IMR-90 (cell line): Measurements from ENCODE around the gene TRIML1. TPM values are rescaled to one million over a fixed set of nuclear protein-coding genes. Genes with fewer than 3 reads are reported as not detected.

ENCODE experiments used
- ATAC-seq: fragments of 200-7000 bp; cut with Tn5 transposase; 2 replicates; pipeline ENCODE4 v1.9.1; 2020; ENCODE audit warnings: low read depth, mild to moderate bottlenecking, moderate library complexity
- BruUV-seq: library from RNA; stranded (reverse); fragments of 400-500 nt; replicated peaks from 2 replicates; lab custom pipeline; 2021; lab: Mats Ljungman, UMichigan
- CTCF ChIA-PET: fragments of 300-600 bp; formaldehyde crosslinking; extraction: SDS; loops from one replicate; lab custom pipeline; 2021; ENCODE audit warnings: antibody characterized with exemption; lab: Yijun Ruan, JAX
- POLR2A ChIA-PET: fragments of 300-600 bp; sonication (Branson Sonifier 250); formaldehyde crosslinking; loops from one replicate; lab custom pipeline; 2022; ENCODE audit warnings: antibody characterized with exemption; ENCODE audit not compliant: unreplicated experiment; lab: Charles Lee
- DNase-seq: peaks from one replicate; pipeline ENCODE4 v3.0.0; 2013
- H2AFZ ChIP-seq: replicated peaks from 2 replicates; pipeline ENCODE3; 2013; ENCODE audit warnings: low read length, mild to moderate bottlenecking; ENCODE audit not compliant: poor library complexity
- H2AK5ac ChIP-seq: 2 replicates; pipeline ENCODE4 v1.6.1; 2013; ENCODE audit warnings: low read depth, low read length, inconsistent platforms
- H2AK9ac ChIP-seq: replicated peaks from 2 replicates; pipeline ENCODE3; 2013; ENCODE audit warnings: mild to moderate bottlenecking, low read depth, low read length, moderate library complexity; ENCODE audit not compliant: poor library complexity
- H2BK120ac ChIP-seq: 2 replicates; pipeline ENCODE4 v1.6.1; 2013; ENCODE audit warnings: low read depth, low read length, inconsistent platforms
- H2BK15ac ChIP-seq: 3 replicates; pipeline ENCODE4 v1.6.1; 2013; ENCODE audit warnings: low read depth, low read length, inconsistent platforms
- H2BK20ac ChIP-seq: 2 replicates; pipeline ENCODE4 v1.6.1; 2013; ENCODE audit warnings: low read depth, mild to moderate bottlenecking, inconsistent platforms, low read length, moderate library complexity
- H2BK5ac ChIP-seq: 2 replicates; pipeline ENCODE4 v1.6.1; 2013; ENCODE audit warnings: mild to moderate bottlenecking, low read depth, low read length, inconsistent platforms; ENCODE audit not compliant: poor library complexity, severe bottlenecking
- H3K14ac ChIP-seq: replicated peaks from 2 replicates; pipeline ENCODE4 v1.6.1; 2013; ENCODE audit warnings: low read depth, low read length, inconsistent platforms
- H3K18ac ChIP-seq: 2 replicates; pipeline ENCODE4 v1.6.1; 2013; ENCODE audit warnings: low read depth, low read length, control low read depth
- H3K23ac ChIP-seq: 2 replicates; pipeline ENCODE4 v1.6.1; 2013; ENCODE audit warnings: low read depth, low read length, inconsistent platforms
- H3K27ac ChIP-seq: 2 replicates; pipeline ENCODE4 v1.5.1; 2013; ENCODE audit warnings: mild to moderate bottlenecking, control low read depth, low read length; ENCODE audit not compliant: insufficient read depth
- H3K27me3 ChIP-seq: 2 replicates; pipeline ENCODE4 v1.6.1; 2013; ENCODE audit warnings: low read length; ENCODE audit not compliant: control insufficient read depth, insufficient read depth
- H3K36me3 ChIP-seq: 2 replicates; pipeline ENCODE4 v1.6.1; 2013; ENCODE audit warnings: low read length, mixed read lengths; ENCODE audit not compliant: control insufficient read depth, insufficient read depth
- H3K4ac ChIP-seq: 2 replicates; pipeline ENCODE4 v1.6.1; 2013; ENCODE audit warnings: low read depth, low read length, inconsistent platforms
- H3K4me1 ChIP-seq: 2 replicates; pipeline ENCODE4 v1.6.1; 2013; ENCODE audit warnings: low read length, mixed read lengths; ENCODE audit not compliant: control insufficient read depth, insufficient read depth
- H3K4me2 ChIP-seq: 2 replicates; pipeline ENCODE4 v1.6.1; 2013; ENCODE audit warnings: low read depth, mild to moderate bottlenecking, control low read depth, low read length, moderate library complexity
- H3K4me3 ChIP-seq: 2 replicates; pipeline ENCODE4 v1.5.1; 2013; ENCODE audit warnings: low read depth, mild to moderate bottlenecking, control low read depth, low read length, moderate library complexity; ENCODE audit not compliant: insufficient read depth
- H3K56ac ChIP-seq: 2 replicates; pipeline ENCODE4 v1.6.1; 2013; ENCODE audit warnings: low read length, inconsistent platforms; ENCODE audit not compliant: insufficient read depth; ENCODE audit errors: extremely low read depth
- H3K79me1 ChIP-seq, 2 experiments: 2 replicates each; pipeline ENCODE4 v1.6.1; 2013; ENCODE audit warnings: low read length in 2 of 2, inconsistent platforms in 1 of 2, low read depth in 1 of 2
- H3K9ac ChIP-seq: 2 replicates; pipeline ENCODE4 v1.6.1; 2013; ENCODE audit warnings: low read depth, low read length, control low read depth
- H3K9me1 ChIP-seq: 2 replicates; pipeline ENCODE4 v1.6.1; 2013; ENCODE audit warnings: low read length, inconsistent platforms; ENCODE audit not compliant: insufficient read depth
- H3K9me3 ChIP-seq: 2 replicates; pipeline ENCODE4 v1.6.1; 2013; ENCODE audit warnings: low read length; ENCODE audit not compliant: control insufficient read depth, insufficient read depth
- H4K20me1 ChIP-seq: 2 replicates; pipeline ENCODE4 v1.6.1; 2013; ENCODE audit warnings: low read length, inconsistent platforms; ENCODE audit not compliant: insufficient read depth
- H4K5ac ChIP-seq: 2 replicates; pipeline ENCODE4 v1.6.1; 2013; ENCODE audit warnings: mild to moderate bottlenecking, low read depth, low read length, control low read depth
- H4K8ac ChIP-seq, 2 experiments: 2 replicates each; pipeline ENCODE4 v1.6.1; 2013; ENCODE audit warnings: low read depth in 2 of 2, low read length in 2 of 2, control low read depth in 1 of 2, inconsistent platforms in 1 of 2
- H4K91ac ChIP-seq: 2 replicates; pipeline ENCODE4 v1.6.1; 2013; ENCODE audit warnings: low read depth, low read length, inconsistent platforms; ENCODE audit not compliant: insufficient read depth
- BHLHE40 ChIP-seq: fragments of 150-350 bp; IDR thresholded peaks from 2 replicates; pipeline ENCODE4 v1.6.1; 2016; ENCODE audit warnings: mild to moderate bottlenecking, low read depth, low read length
- CEBPB ChIP-seq: IDR thresholded peaks from 2 replicates; pipeline ENCODE4 v1.6.1; 2012; ENCODE audit warnings: low read depth, low read length, improper control_type of control experiment
- FOS ChIP-seq: fragments of 150-350 bp; IDR thresholded peaks from 2 replicates; pipeline ENCODE4 v1.6.1; 2016; ENCODE audit warnings: low read depth, low read length
- MAZ ChIP-seq: IDR thresholded peaks from 2 replicates; pipeline ENCODE4 v1.6.1; 2012; ENCODE audit warnings: low read depth, mild to moderate bottlenecking, low read length, improper control_type of control experiment, moderate library complexity, borderline replicate concordance
- MXI1 ChIP-seq: IDR thresholded peaks from 2 replicates; pipeline ENCODE4 v1.6.1; 2012; ENCODE audit warnings: low read depth, mild to moderate bottlenecking, low read length, moderate library complexity, borderline replicate concordance
- NFE2L2 ChIP-seq: fragments of 150-350 bp; IDR thresholded peaks from 2 replicates; pipeline ENCODE4 v1.6.1; 2016; ENCODE audit warnings: low read depth, mild to moderate bottlenecking, low read length
- POLR2A ChIP-seq: IDR thresholded peaks from 2 replicates; pipeline ENCODE4 v1.6.1; 2012; ENCODE audit warnings: mild to moderate bottlenecking, low read depth, low read length
- RAD21 ChIP-seq: IDR thresholded peaks from 2 replicates; pipeline ENCODE4 v1.6.1; 2012; ENCODE audit warnings: low read length, improper control_type of control experiment
- SMC3 ChIP-seq: fragments of 150-350 bp; IDR thresholded peaks from 2 replicates; pipeline ENCODE4 v1.6.1; 2016; ENCODE audit warnings: low read depth, mild to moderate bottlenecking, antibody characterized with exemption, low read length, moderate library complexity
- WGBS, 2 experiments: methylation state at CpG; one replicate each; pipeline versions ENCODE4 v1.1.5 to v1.1.7; 2013; ENCODE audit warnings: missing lambda C conversion rate in 2 of 2; ENCODE audit not compliant: insufficient read length in 1 of 2; ENCODE audit errors: extremely low coverage in 2 of 2; 5-methylcytosine and 5-hydroxymethylcytosine counted together
- dilution Hi-C: fragments of 300-500 bp; cut with HindIII; formaldehyde crosslinking; loops from one replicate; pipeline ENCODE4 v1.14.3; 2018; ENCODE audit warnings: low sequenced_read_pairs; ENCODE audit not compliant: unreplicated experiment
- in situ Hi-C: fragments of 300-500 bp; cut with MboI; formaldehyde crosslinking; loops from 3 replicates; pipeline ENCODE4 v1.14.3; 2019; ENCODE audit warnings: low sequenced_read_pairs, inconsistent platforms, mixed read lengths
- intact Hi-C: fragments of 100-400 bp; cut with micrococcal nuclease; formaldehyde crosslinking; loops from 2 replicates; pipeline ENCODE4 v1.10.0; 2022
- polyA plus RNA-seq, 3 experiments: library from polyadenylated mRNA; depleted of rRNA; stranded (reverse); fragments of >200 nt; gene quantifications; 2 replicates each; pipeline ENCODE4 v1.2.3, GENCODE V29; 2012; ENCODE audit warnings: low replicate concordance in 1 of 3
- total RNA-seq: library from RNA; depleted of rRNA; stranded (reverse); fragments of >200 nt; gene quantifications from 2 replicates; pipeline ENCODE4 v1.2.3, GENCODE V29; 2012
- TF ChIP-seq, protein P1 (sequence below): conservative IDR thresholded peaks from 2 replicates; pipeline ENCODE4 v1.5.1; 2012; ENCODE audit warnings: mild to moderate bottlenecking, low read depth, low read length, improper control_type of control experiment
- TF ChIP-seq, protein P2 (sequence below): fragments of 150-350 bp; IDR thresholded peaks from 2 replicates; pipeline ENCODE4 v1.6.1; 2017; ENCODE audit warnings: mild to moderate bottlenecking, antibody characterized with exemption, low read length, low read depth

TRIML1 gene
- total and polyA plus RNA-seq, 2 of the 4 experiments (the other 2 are of a cell fraction): not detected

GRCh38 chr4:188194421-188194820, 55.2 kb downstream of the TRIML1 start:
- Histone ChIP-seq H2AK5ac (no peak overlapping the region), H3K23ac (no peak overlapping the region), H2AK9ac (no peak overlapping the region), H2BK20ac (no peak overlapping the region), H3K18ac (no peak overlapping the region), H3K4me2 (no peak overlapping the region), H4K91ac (no peak overlapping the region), H3K9me3 (no peaks in the 10 kb centered on the region), H3K9me1 (no peaks in the 10 kb centered on the region), H3K79me1 (no peaks in the 10 kb centered on the region), H2BK120ac (no peak overlapping the region), H2AFZ (no peak overlapping the region), H3K9ac (no peak overlapping the region), H2BK15ac (no peak overlapping the region), H4K20me1 (no peaks in the 10 kb centered on the region), H3K4ac (no peak overlapping the region), H3K36me3 (no peaks in the 10 kb centered on the region), H3K27me3 (no peaks in the 10 kb centered on the region; the same call in 1 of the 2 replicates), H4K8ac (no peak overlapping the region), H3K27ac (no peak overlapping the region), H4K5ac (no peak overlapping the region), H2BK5ac (no peak overlapping the region), H3K4me3 (no peak overlapping the region), H3K56ac (no peak overlapping the region), H3K4me1 (peaks cover 1% of the 10 kb centered on the region), H3K14ac (no peak overlapping the region)
- CTCF ChIA-PET: no interaction called here
- intact Hi-C loops (no loop called here), in situ Hi-C loops (no loop called here), dilution Hi-C loops (no loop called here)
- WGBS, 2 experiments: 100% methylated on average over 2 of the region's 5 CpGs; no CpG with 5 or more reads in 1 of the 2 experiments
- POLR2A ChIA-PET: no interaction called here
- no peak for DNase-seq
- no TSS peak for BruUV-seq
- TF ChIP-seq POLR2A (no peak), RAD21 (no peak), SMC3 (no peak), BHLHE40 (no peak), FOS (no peak), CEBPB (no peak), NFE2L2 (no peak), MXI1 (no peak), MAZ (no peak)
- TF ChIP-seq, protein P1, sequence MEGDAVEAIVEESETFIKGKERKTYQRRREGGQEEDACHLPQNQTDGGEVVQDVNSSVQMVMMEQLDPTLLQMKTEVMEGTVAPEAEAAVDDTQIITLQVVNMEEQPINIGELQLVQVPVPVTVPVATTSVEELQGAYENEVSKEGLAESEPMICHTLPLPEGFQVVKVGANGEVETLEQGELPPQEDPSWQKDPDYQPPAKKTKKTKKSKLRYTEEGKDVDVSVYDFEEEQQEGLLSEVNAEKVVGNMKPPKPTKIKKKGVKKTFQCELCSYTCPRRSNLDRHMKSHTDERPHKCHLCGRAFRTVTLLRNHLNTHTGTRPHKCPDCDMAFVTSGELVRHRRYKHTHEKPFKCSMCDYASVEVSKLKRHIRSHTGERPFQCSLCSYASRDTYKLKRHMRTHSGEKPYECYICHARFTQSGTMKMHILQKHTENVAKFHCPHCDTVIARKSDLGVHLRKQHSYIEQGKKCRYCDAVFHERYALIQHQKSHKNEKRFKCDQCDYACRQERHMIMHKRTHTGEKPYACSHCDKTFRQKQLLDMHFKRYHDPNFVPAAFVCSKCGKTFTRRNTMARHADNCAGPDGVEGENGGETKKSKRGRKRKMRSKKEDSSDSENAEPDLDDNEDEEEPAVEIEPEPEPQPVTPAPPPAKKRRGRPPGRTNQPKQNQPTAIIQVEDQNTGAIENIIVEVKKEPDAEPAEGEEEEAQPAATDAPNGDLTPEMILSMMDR: no peak
- TF ChIP-seq, protein P2, sequence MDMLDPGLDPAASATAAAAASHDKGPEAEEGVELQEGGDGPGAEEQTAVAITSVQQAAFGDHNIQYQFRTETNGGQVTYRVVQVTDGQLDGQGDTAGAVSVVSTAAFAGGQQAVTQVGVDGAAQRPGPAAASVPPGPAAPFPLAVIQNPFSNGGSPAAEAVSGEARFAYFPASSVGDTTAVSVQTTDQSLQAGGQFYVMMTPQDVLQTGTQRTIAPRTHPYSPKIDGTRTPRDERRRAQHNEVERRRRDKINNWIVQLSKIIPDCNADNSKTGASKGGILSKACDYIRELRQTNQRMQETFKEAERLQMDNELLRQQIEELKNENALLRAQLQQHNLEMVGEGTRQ: no peak
- no peak for ATAC-seq
